Astrocyte (in vitro differentiated cells and primary cell): ENCODE data around the gene GNB1.

Experiments used
- CTCF ChIP-seq: IDR thresholded peaks from 2 replicates; pipeline ENCODE4 v1.5.1; 2011; ENCODE audit warnings: low read depth, mild to moderate bottlenecking, inconsistent platforms, low read length, moderate library complexity; ENCODE audit not compliant: insufficient read depth
- EZH2 ChIP-seq: IDR thresholded peaks from 2 replicates; pipeline ENCODE4 v1.6.1; 2012; ENCODE audit warnings: mild to moderate bottlenecking, low read length, inconsistent platforms; ENCODE audit not compliant: insufficient read depth

- TF ChIP-seq EZH2 (no peak), CTCF (no peak)
Measured at GRCh38 chr1:1927751-1928150, 36.9 kb upstream of the GNB1 start.
